GM19238 (cell line): ENCODE data around the gene GHDC.
A peak's percentile ranks its signal among the peaks of the same experiment; 100 is the strongest.
"Not testable (repeated sequence)": the region's sequence is repeated elsewhere in the genome, so short reads cannot be mapped to it uniquely, and the experiment has no call there.

Experiments used
- DNase-seq: peaks from one replicate; pipeline ENCODE4 v3.0.0; 2011; ENCODE audit warnings: low spot score; ENCODE audit not compliant: insufficient read length

The GHDC gene, protein sequence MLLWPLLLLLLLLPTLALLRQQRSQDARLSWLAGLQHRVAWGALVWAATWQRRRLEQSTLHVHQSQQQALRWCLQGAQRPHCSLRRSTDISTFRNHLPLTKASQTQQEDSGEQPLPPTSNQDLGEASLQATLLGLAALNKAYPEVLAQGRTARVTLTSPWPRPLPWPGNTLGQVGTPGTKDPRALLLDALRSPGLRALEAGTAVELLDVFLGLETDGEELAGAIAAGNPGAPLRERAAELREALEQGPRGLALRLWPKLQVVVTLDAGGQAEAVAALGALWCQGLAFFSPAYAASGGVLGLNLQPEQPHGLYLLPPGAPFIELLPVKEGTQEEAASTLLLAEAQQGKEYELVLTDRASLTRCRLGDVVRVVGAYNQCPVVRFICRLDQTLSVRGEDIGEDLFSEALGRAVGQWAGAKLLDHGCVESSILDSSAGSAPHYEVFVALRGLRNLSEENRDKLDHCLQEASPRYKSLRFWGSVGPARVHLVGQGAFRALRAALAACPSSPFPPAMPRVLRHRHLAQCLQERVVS

DNA sequence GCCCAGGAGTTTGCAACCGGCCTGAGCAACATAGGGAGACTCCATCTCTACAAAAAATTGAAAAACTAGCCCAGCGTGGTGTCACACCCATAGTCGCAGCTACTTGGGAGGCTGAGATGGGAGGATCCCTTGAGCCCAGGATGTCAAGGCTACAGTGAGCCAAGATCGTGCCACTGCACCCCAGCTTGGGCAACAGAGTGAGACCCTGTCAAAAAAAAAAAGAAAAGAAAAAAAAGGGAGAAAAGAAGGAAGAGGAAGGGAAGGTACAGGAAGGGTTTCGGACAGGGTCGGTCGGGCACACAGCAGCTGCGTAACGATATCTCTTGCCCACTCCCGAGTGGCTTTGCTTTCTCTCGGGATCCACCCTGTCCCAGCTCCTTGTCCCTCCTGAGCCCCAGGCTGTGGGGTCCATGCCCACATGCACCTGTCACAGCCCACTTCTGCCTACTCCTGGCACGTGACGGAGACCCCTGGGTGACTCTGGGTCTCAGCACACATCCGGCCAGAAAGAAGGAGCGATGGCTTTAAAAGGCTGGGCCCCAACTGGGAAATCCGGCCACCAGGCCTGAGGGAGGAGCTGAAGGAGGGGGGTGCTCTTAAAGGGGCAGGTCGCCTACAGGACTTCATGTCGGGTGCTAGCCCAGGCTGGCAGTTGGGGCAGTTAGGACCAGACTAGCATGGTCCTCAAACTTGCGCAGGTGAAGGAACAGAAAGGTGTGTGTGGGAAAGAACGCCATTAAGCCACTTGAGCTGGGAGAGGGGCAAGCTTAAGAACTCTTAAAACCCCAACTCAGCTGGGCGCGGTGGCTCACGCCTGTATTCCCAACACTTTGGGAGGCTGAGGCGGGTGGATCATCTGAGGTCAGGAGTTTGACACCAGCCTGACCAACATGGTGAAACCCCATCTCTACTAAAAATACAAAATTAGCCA lies at the start of gene GHDC:
Gene GHDC (minus strand): TSS at position 526 of the 931 bp plus-strand sequence. CDS start 913 bp downstream, outside the sequence.
- DNase-seq, result peak; percentile 86

DNA sequence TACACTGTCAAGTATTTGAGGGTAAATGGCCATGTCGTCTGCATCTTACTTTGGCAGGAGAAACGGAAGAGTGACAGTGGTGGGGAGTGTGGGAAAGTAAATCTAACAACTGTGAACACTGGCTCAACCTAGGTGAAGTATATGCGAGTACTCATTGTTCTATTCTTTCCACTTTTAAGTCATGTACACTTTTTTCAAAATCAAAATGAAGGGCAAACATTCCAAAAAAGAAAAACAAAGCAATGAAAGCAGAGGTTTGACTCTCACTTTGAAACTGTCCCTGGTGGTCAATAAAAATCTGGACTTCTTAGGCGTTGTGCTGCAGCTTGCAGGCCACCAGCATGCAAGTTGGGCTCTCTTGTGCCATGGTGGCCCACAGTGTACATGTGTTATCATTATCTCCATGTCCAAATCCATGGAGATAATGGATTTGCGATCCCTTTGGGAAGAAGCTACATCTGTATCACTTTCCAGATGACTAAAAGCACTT lies 49.2 kb upstream of the GHDC start:
- no peak for DNase-seq

DNA sequence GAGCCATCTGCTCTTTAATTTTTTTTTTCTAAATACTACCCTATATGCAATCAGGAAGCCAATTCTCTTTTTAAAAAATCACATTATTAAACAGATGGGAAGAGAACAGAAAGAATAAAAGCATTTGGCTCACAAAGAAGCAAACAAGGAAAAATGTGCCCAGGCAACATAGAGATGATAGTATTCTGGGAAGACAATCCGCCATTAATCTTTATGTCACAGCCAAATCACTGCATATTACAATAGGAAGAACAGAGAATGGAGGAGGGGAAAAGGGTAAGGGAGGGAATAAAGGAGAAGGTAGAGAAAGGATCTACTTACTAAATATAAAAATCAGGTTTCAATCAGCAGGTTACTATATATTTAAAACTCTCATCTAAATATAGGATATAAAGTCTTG lies 47.6 kb upstream of the GHDC start:
- no peak for DNase-seq

DNA sequence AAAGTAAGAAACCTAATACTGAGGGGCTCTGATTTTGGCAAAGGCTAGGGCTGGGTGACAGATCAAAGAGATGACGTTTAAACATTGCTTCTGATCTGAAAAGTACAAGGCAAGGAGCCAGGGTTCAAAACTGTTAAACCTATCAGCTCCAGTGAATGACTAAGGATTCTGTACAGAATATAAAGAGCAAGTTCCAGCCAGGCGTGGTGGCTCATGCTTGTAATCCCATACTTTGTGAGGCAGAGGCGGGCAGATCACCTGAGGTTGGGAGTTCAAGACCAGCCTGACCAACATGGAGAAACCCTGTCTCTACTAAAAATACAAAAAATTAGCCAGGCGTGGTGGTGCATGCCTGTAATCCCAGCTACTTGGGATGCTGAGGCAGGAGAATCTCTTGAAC lies 46.6 kb upstream of the GHDC start:
- DNase-seq, result not testable (repeated sequence)

DNA sequence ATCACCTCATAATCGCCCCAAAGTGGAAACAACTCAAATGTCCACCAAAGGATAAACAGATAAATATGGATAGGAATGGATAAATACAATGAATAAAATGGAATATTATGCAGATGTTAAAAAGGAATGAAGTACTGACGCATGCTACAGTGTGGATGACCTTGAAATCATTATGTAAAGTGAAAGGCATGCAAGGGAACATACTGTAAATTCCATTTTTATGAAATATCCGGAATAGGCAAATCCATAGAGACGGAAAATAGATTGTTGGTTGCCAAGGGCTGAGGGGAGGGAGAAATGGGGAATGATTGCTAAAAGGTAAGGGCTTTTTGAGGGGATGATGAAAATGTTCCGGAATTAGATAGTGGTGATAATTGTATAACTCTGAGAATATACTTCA lies 45.9 kb upstream of the GHDC start:
- DNase-seq, result no peak

DNA sequence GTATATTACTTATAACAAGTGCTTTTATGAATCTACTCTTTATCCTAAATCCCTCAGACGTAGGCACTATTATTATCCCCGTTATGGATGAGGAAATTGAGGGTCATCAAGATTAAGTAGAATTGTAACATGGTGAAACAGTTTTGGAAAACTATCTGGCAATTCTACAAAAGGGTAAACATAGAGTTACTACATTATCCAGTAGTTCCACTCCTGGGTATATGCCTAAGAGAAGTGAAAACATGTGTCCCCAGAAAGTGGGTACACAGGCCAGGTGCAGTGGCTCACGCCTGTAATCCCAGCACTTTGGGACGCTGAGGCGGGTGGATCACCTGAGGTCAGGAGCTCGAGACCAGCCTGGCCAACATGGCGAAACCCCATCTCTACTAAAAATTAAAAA lies 45.3 kb upstream of the GHDC start:
- not testable (repeated sequence) for DNase-seq

DNA sequence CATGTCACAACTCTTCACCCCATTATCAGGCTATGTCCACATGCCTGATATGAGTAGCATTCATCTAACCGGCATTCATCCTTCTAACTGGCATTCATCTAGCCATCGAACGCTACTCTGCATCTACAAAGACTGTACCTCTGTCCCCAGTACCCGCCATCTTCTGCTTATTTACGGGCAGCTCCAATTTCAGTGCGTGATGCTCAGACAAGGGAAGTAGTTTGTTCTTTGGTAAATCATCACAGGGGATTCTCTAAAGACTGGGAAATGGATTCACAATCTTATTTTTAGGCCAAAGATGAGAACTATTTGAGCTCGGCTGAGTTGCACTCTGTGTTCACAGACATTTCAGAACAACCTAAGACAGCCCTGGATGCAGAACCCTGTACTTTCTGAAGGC lies 42.5 kb upstream of the GHDC start:
- DNase-seq, result no peak

DNA sequence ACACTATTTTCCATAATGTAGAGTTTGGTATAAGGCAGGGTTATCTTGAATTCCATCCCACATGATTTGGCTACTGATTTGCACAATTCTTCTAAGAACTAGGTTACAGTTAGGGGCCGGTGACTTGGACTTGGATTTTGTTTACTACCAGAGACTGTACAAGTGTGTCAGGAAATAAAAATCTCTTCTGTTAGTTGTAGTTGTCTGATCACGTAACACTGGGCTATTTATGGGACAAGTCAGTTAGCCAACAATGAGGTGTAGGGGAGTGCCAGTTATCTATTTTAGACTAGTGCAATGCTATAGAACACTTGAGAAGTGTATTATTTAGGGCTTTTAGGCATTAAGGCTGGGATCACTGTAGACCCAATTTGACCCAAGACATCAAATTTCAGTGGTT lies 39.7 kb upstream of the GHDC start:
- no peak for DNase-seq

DNA sequence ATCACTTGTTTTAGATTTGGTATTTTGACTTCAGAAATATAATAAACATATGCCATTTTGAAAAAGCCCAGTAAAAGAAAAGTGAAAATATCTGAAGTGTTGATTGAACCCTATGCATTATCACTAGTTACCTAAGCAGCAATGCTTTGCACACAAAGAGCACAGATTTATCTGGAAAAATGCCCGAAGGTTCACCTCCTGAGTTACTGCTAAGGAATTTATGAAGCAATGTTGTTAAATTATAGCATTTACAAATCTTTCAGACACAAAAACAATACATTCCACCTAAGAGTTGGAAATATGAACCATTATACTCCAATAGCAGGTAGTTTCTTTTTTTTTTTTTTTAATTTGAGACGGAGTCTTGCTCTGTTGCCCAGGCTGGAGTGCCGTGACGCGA lies 38.9 kb upstream of the GHDC start:
- no peak for DNase-seq

DNA sequence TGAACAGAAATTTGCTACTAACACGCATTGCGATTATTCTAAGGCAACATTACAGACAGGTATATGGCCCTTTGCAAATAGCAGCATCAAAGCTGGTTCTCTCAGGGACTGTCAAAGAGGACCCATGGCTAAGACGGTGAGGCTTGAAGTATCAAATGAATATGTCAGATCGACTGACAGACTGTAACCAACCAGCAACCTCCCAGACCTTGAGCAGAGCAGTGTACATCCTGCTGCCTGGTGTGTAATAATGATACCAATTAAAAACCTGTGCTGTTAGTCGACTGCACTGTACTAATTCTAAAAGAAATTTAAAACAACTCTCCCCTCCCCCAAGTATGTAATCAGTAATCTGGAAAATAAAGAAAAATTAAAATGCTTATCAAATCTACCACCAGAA lies 35.9 kb upstream of the GHDC start:
- no peak for DNase-seq

DNA sequence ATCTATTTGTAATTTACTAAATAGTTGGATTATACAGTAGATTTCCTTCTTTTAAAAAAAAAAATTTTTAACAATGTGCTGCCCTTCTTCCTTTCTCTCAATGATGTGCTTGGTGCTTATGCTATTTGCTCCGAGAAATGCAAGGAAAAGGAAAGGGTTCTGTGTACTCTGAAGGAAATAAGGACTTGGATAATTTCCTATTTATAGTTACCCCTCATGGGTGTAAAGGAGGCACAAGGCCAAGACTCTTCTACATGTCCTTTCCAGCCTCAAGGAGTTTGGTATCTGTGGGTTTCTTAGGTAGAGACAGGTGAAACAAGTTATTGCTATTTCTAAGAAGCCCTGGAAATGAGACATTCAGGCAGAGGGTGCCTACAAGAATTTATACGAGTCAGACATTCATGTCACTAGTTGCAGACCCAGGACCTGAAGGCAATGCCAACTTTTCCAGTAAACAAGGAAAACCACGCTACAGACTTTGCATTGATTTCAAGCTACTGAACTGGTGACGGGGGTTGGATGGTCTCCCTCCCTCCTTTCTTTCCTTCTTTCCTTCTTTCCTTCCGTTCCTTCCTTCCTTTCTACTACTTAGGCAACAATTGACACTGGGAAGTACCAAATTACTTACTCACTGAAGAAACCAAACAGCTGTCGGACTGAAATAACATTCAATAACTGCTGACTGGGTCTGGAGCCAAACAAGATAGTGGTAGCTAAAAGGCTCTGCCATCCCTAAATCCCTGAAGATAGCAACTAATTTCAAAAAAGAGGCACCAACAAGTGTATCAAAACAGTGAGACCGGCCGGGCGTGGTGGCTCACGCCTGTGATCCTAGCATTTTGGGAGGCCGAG lies 33.8 kb upstream of the GHDC start:
- DNase-seq, result no peak

DNA sequence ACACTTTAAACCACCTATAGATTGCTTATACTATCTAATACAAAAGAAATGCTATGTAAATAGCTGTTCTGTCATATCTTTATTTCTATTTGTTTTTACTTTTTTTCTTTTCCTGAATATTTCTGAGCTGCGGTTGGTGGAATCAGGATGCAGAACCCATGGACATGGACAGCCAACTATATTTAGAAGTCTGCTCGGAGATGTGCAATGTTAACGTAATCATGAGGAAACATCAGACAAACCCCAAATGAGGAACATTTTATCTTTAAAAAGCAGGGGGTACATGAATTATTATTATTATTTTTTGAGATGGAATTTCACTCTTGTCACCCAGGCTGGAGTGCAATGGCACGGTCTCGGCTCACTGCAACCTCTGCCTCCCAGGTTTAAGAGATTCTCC lies 31.4 kb upstream of the GHDC start:
- DNase-seq, result no peak

DNA sequence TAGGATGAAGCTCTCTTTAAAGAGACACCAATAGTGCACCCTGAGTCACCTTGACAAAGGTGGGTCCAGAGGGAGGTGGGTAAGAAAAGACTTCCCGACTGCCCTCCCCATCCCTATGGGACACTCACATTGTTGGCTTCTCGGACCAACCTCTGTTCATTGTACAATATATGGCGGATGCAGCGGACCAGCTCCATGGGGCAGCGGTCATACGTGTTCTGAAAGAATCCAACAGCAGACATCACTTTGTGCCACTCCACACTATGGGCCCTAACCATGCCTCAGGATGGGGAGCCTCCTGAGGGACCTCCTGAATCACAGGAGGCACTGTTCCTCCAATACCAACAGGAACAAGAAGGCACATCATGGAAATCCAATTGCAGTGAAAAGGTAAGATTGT lies 30.4 kb upstream of the GHDC start:
- DNase-seq, result no peak

DNA sequence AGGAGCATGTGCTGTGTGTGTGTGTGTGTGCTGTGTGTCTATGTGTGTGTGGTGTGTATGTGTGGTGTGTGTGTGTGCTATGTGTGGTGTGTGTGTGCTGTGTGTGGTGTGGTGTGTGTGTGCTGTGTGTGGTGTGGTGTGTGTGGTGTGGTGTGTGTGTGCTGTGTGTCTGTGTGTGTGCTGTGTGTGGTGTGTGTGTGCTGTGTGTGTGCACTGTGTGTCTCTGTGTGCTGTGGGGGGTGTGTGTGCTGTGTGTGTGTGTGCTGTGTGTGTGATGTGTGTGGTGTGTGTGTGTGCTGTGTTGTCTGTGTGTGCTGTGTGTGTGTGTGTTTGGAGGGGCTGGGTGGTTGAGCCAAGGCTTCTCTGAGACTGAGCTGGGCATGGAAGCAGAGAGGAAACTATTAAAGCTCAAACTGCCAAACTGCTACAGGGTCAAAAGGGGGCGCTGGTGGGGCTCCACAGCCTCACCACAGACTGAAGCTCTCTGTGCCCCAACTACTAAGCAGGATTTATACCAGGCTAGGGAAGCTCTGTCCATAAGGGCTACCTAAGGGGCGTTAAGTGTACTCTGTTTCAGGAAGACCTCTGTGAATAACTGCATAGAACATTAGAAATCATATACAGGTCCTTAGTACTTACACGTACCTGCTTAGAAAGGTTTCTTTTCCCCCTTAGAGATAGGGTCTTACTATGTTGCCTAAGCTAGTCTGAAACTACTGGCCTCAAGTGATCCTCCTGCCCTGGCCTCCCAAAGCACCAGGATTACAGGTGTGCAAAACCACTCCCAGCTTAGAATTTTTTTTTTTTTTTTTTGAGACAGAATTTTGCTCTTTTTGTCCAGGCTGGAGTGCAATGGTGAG lies 27.8 kb upstream of the GHDC start:
- DNase-seq, result peak; percentile 34

DNA sequence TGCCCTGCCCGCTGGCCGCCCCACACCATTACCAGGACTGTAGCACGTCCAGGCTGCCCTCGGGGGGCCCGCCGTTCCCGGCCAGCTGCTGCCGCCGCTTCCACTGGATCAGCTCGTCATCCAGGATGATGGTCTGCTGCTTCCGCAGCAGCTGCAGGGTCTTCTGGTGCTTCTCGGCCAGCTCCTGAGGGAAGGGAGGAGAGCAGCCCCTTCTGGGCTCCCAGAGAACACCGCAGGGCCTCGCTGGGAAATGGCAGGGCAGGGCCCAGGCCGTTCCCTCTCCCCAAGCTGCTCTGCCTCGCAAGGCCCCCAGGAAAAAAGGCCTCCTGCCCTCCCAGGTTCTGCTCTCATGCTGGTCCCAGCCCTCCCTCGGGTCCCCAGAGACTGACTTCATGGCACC lies 25.0 kb upstream of the GHDC start:
- not testable (repeated sequence) for DNase-seq

DNA sequence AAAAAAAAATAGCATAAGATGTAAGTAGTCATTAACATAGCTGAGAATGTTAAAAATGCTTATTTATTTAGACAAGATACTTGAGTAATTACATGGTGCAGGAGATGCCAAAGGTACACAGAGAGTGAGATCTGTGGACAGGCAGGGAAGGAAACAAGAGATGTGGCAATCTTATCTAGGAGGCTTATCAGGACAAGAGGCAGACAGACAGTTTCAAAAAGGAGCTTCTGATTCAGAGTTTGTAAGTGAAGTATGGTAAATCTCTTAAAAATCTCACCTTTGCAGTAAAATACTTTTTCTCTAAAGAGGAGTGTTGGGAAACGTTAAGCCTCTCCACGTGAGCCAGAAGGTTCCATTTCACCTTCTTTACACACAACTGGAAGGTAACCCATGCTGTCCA lies 19.9 kb upstream of the GHDC start:
- DNase-seq, result no peak

DNA sequence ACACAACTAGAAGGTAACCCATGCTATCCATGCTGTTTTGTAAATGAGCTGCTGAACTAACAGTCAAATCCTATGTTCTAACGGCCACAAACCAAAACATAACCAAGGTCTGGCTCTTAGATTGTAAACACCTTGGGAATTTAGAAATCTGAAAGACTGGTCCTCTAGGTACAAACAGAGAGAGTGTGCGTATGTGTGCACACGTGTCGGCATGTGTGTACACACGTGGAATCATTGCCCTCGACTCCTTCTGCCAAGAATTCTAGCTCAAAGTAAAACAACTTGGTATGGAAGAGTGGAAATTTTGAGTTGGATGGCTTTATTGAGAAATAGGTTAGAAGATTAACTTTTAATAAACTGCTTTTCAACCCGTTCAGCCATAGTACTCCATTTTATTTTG lies 18.1 kb upstream of the GHDC start:
- DNase-seq, result no peak

DNA sequence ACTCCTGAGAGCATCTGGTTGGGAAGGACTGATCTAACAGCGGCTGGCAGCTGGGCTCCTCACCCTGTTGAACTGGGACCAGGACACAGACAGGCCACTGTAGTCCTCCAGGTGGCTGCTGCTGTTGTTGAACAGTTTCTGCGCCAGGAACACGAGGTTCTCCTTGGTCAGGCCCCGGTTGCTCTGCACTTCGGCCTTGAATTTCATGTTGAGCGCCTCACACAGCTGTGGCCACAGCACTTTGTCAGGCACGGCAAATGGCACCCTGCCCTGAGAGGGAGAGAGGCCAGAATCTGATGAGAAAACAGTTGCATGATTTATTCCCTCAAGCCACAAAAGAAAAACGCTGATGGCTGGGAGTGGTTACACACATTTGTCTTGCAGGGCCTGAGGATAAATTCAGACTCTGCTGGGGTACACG lies 17.6 kb upstream of the GHDC start:
- DNase-seq, result not testable (repeated sequence)

DNA sequence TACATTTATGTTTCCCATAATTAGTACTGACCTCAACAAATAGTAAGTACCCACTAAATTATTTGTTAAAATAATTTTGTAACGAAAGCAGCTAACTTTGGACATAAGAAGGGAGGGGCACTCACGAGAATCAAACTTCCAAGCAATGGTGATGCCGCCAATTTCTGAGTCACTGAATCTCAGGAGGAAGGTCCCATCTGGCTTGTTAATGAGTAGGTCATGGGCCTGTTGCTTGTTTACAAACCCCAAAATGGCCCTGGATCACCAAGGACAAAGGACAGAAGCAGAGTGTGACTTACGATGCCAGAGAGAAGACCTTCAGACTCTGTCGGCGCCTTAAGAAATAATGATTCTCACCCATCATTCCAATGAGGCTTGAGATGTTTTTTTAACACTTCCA lies 15.8 kb upstream of the GHDC start:
- DNase-seq, result no peak

DNA sequence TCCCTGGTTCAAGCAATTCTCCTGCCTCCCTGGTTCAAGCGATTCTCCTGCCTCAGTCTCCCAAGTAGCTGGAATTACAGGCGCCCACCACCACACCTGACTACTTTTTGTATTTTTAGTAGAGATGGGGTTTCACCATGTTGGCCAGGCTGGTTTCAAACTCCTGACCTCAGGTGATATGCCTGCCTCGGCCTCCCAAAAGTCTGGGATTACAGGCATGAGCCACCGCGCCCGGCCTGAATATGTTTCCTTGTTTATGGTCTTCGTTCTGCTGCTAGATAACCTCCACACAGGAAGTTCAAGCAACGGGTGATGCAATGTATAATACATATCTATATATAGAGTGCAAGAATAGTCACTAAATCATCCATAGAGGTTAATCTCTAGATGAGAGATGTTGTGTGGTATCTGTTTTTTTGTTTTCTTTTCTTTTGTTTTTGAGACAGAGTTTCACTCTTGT lies 11.9 kb upstream of the GHDC start:
- DNase-seq, result not testable (repeated sequence)
